Liver (tissue), 9 donors: Measurements from ENCODE around the gene OR2W3. TPM values are rescaled to one million over a fixed set of nuclear protein-coding genes. Genes with fewer than 3 reads are reported as not detected.

Experiments
- DNase-seq: peaks from one replicate; pipeline ENCODE4 v3.0.0-alpha.2; 2017; ENCODE audit warnings: low spot score
- H3K27ac ChIP-seq, 2 donors: one replicate each; pipeline ENCODE4 v1.7.0; 2013; ENCODE audit warnings: inconsistent platforms in 2 of 2, low read length in 2 of 2, control low read depth in 1 of 2, low read depth in 1 of 2, mild to moderate bottlenecking in 1 of 2
- H3K27me3 ChIP-seq, 4 donors: one replicate each; pipeline versions ENCODE4 v1.6.1 to v1.7.0; 2013; ENCODE audit warnings: low read length in 3 of 4, inconsistent platforms in 1 of 4, mild to moderate bottlenecking in 1 of 4, moderate library complexity in 1 of 4; ENCODE audit not compliant: control insufficient read depth in 4 of 4, insufficient read depth in 4 of 4
- H3K36me3 ChIP-seq, 4 donors: one replicate each; pipeline versions ENCODE4 v1.6.1 to v1.7.0; 2013; ENCODE audit warnings: low read length in 3 of 4, mild to moderate bottlenecking in 3 of 4, low read depth in 1 of 4, moderate library complexity in 1 of 4; ENCODE audit not compliant: control insufficient read depth in 4 of 4, insufficient read depth in 3 of 4
- H3K4me1 ChIP-seq, 4 donors: one replicate each; pipeline versions ENCODE4 v1.6.1 to v1.7.0; 2013; ENCODE audit warnings: low read length in 3 of 4, mild to moderate bottlenecking in 3 of 4, moderate library complexity in 1 of 4; ENCODE audit not compliant: control insufficient read depth in 4 of 4, insufficient read depth in 4 of 4
- H3K4me3 ChIP-seq, 3 donors: one replicate each; pipeline versions ENCODE4 v1.6.1 to v1.7.0; 2013; ENCODE audit warnings: low read length in 3 of 3, control low read depth in 1 of 3, low read depth in 1 of 3, mild to moderate bottlenecking in 1 of 3
- H3K9ac ChIP-seq, 2 donors: one replicate each; pipeline ENCODE4 v1.7.0; 2013; ENCODE audit warnings: low read length in 2 of 2, mild to moderate bottlenecking in 2 of 2, moderate library complexity in 2 of 2, control low read depth in 1 of 2, low read depth in 1 of 2
- H3K9me3 ChIP-seq, 4 donors: one replicate each; pipeline versions ENCODE4 v1.6.1 to v1.7.0; 2013; ENCODE audit warnings: low read length in 3 of 4; ENCODE audit not compliant: control insufficient read depth in 4 of 4
- EGR1 ChIP-seq, 2 donors: IDR thresholded peaks; 2 replicates each; pipeline ENCODE4 v1.6.1; 2016 to 2018; ENCODE audit warnings: antibody characterized with exemption in 2 of 2, low read depth in 2 of 2
- FOXA1 ChIP-seq: IDR thresholded peaks from 2 replicates; pipeline ENCODE4 v1.6.1; 2016; ENCODE audit warnings: antibody characterized with exemption
- FOXA2 ChIP-seq: IDR thresholded peaks from 2 replicates; pipeline ENCODE4 v1.6.1; 2016; ENCODE audit warnings: antibody characterized with exemption
- GABPA ChIP-seq, 2 donors: IDR thresholded peaks in 1 of 2; conservative IDR thresholded peaks in 1 of 2; 2 replicates each; pipeline ENCODE4 v1.6.1; 2016; ENCODE audit warnings: antibody characterized with exemption in 2 of 2, mild to moderate bottlenecking in 1 of 2, moderate library complexity in 1 of 2
- HNF4A ChIP-seq, 2 donors: conservative IDR thresholded peaks; 2 replicates each; pipeline ENCODE4 v1.6.1; 2016; ENCODE audit warnings: antibody characterized with exemption in 2 of 2, mild to moderate bottlenecking in 2 of 2
- JUND ChIP-seq, 2 donors: IDR thresholded peaks; 2 replicates each; pipeline ENCODE4 v1.6.1; 2016; ENCODE audit warnings: antibody characterized with exemption in 2 of 2
- MAX ChIP-seq: IDR thresholded peaks from 2 replicates; pipeline ENCODE4 v1.6.1; 2016; ENCODE audit warnings: antibody characterized with exemption
- NR2F2 ChIP-seq: IDR thresholded peaks from 2 replicates; pipeline ENCODE4 v1.6.1; 2016; ENCODE audit warnings: antibody characterized with exemption
- RAD21 ChIP-seq, 2 donors: IDR thresholded peaks; 2 replicates each; pipeline ENCODE4 v1.6.1; 2016; ENCODE audit warnings: antibody characterized with exemption in 2 of 2, mild to moderate bottlenecking in 2 of 2
- RXRA ChIP-seq, 2 donors: IDR thresholded peaks; 2 replicates each; pipeline ENCODE4 v1.6.1; 2017 to 2018; ENCODE audit warnings: antibody characterized with exemption in 2 of 2, mild to moderate bottlenecking in 1 of 2
- SP1 ChIP-seq: IDR thresholded peaks from 2 replicates; pipeline ENCODE4 v1.6.1; 2018; ENCODE audit warnings: antibody characterized with exemption, mild to moderate bottlenecking
- TAF1 ChIP-seq: conservative IDR thresholded peaks from 2 replicates; pipeline ENCODE4 v1.6.1; 2016; ENCODE audit warnings: antibody characterized with exemption, mild to moderate bottlenecking
- YY1 ChIP-seq: IDR thresholded peaks from 2 replicates; pipeline ENCODE4 v1.6.1; 2016; ENCODE audit warnings: antibody characterized with exemption, mild to moderate bottlenecking
- ZBTB33 ChIP-seq: IDR thresholded peaks from 2 replicates; pipeline ENCODE4 v1.6.1; 2016; ENCODE audit warnings: antibody characterized with exemption
- WGBS: extraction: QIAGEN DNeasy Blood & Tissue Kit; methylation state at CpG from one replicate; pipeline ENCODE4 v1.1.7; 2013; 5-methylcytosine and 5-hydroxymethylcytosine counted together
- polyA plus RNA-seq, 2 donors: library from polyadenylated mRNA; stranded (reverse) in 1 of 2; unstranded in 1 of 2; fragments of 200-250 nt in 1 of 2; fragments of >200 nt in 1 of 2; fragmentation: Nextera tagmentation in 1 of 2; extraction: Ambion mirVana in 1 of 2; gene quantifications; one replicate each; pipeline versions ENCODE4 v1.2.1 to v1.2.3, GENCODE V29; 2013 to 2015
- total RNA-seq, 2 donors: library from RNA; depleted of rRNA; stranded (reverse); fragments of >200 nt; gene quantifications; one replicate each; pipeline ENCODE4 v1.2.3, GENCODE V29; 2014
- TF ChIP-seq, protein P1 (sequence below): IDR thresholded peaks from 2 replicates; pipeline ENCODE4 v1.6.1; 2016; ENCODE audit warnings: antibody characterized with exemption
- TF ChIP-seq, protein P2 (sequence below): IDR thresholded peaks from 2 replicates; pipeline ENCODE4 v1.6.1; 2016; ENCODE audit warnings: antibody characterized with exemption, mild to moderate bottlenecking
- TF ChIP-seq, protein P3 (sequence below): fragments of 150-350 bp; IDR thresholded peaks from 2 replicates; pipeline ENCODE4 v1.5.1; 2017; ENCODE audit warnings: improper control_type of control experiment, low read depth, low read length; ENCODE audit not compliant: missing input control
- donor health status: healthy.
- donor health status: healthy.
- donor health status: healthy.
- donor health status: healthy.
- donor health status: healthy.

Gene OR2W3
- total and polyA plus RNA-seq, 4 donors: 13.4 TPM; not detected in 3

- no peak overlapping the region for H3K9ac ChIP-seq
- no peak for DNase-seq
- peaks cover 0 to 4% (median 0%) of the 10 kb centered on the region in 4 donors for H3K9me3 ChIP-seq
- no peaks in the 10 kb centered on the region for H3K4me1 ChIP-seq
- TF ChIP-seq, protein P1, sequence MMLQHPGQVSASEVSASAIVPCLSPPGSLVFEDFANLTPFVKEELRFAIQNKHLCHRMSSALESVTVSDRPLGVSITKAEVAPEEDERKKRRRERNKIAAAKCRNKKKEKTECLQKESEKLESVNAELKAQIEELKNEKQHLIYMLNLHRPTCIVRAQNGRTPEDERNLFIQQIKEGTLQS: no peak
- TF ChIP-seq FOXA1 (no peak), GABPA (IDR thresholded peaks at IDR 0.05 in 1 of 2, conservative IDR thresholded peaks at IDR 0.05 in 1 of 2) (no peak), FOXA2 (no peak), EGR1 (IDR thresholded peaks at IDR 0.05; ENCODE audit: low read depth in 2 of 2) (no peak), TAF1 (no peak), ZBTB33 (no peak), HNF4A (conservative IDR thresholded peaks at IDR 0.05) (no peak), RXRA (IDR thresholded peaks at IDR 0.05) (no peak), YY1 (no peak), MAX (no peak), SP1 (no peak), NR2F2 (no peak), RAD21 (IDR thresholded peaks at IDR 0.05) (no peak), JUND (IDR thresholded peaks at IDR 0.05) (no peak)
- TF ChIP-seq, protein P2, sequence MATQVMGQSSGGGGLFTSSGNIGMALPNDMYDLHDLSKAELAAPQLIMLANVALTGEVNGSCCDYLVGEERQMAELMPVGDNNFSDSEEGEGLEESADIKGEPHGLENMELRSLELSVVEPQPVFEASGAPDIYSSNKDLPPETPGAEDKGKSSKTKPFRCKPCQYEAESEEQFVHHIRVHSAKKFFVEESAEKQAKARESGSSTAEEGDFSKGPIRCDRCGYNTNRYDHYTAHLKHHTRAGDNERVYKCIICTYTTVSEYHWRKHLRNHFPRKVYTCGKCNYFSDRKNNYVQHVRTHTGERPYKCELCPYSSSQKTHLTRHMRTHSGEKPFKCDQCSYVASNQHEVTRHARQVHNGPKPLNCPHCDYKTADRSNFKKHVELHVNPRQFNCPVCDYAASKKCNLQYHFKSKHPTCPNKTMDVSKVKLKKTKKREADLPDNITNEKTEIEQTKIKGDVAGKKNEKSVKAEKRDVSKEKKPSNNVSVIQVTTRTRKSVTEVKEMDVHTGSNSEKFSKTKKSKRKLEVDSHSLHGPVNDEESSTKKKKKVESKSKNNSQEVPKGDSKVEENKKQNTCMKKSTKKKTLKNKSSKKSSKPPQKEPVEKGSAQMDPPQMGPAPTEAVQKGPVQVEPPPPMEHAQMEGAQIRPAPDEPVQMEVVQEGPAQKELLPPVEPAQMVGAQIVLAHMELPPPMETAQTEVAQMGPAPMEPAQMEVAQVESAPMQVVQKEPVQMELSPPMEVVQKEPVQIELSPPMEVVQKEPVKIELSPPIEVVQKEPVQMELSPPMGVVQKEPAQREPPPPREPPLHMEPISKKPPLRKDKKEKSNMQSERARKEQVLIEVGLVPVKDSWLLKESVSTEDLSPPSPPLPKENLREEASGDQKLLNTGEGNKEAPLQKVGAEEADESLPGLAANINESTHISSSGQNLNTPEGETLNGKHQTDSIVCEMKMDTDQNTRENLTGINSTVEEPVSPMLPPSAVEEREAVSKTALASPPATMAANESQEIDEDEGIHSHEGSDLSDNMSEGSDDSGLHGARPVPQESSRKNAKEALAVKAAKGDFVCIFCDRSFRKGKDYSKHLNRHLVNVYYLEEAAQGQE: no peak
- TF ChIP-seq, protein P3, sequence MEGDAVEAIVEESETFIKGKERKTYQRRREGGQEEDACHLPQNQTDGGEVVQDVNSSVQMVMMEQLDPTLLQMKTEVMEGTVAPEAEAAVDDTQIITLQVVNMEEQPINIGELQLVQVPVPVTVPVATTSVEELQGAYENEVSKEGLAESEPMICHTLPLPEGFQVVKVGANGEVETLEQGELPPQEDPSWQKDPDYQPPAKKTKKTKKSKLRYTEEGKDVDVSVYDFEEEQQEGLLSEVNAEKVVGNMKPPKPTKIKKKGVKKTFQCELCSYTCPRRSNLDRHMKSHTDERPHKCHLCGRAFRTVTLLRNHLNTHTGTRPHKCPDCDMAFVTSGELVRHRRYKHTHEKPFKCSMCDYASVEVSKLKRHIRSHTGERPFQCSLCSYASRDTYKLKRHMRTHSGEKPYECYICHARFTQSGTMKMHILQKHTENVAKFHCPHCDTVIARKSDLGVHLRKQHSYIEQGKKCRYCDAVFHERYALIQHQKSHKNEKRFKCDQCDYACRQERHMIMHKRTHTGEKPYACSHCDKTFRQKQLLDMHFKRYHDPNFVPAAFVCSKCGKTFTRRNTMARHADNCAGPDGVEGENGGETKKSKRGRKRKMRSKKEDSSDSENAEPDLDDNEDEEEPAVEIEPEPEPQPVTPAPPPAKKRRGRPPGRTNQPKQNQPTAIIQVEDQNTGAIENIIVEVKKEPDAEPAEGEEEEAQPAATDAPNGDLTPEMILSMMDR: no peak
- WGBS: 59% methylated on average over 9 of the region's 9 CpGs
- no peak overlapping the region for H3K27ac ChIP-seq
- H3K36me3 ChIP-seq: no peaks in the 10 kb centered on the region
- H3K27me3 ChIP-seq: no peaks in the 10 kb centered on the region
- no peak overlapping the region for H3K4me3 ChIP-seq
Observed at GRCh38 chr1:247905910-247906503, 10.6 kb downstream of the OR2W3 start.
